ENCODE measurements around the gene ATP2B2. TPM values are rescaled to one million over a fixed set of nuclear protein-coding genes. Genes with fewer than 3 reads are reported as not detected.

The ATP2B2 gene
- total and polyA plus RNA-seq, 2 donors from 2014 or later: 0.19 to 0.22 TPM

- DNase-seq: no peak
- H3K9me3 ChIP-seq (ENCODE audit: control insufficient read depth in 2 of 3, insufficient read depth in 1 of 3, low read length in 3 of 3): no peaks in the 10 kb centered on the region
- H3K27me3 ChIP-seq (ENCODE audit: control insufficient read depth, insufficient read depth, low read length): no peaks in the 10 kb centered on the region
- no peak overlapping the region for H3K4me3 ChIP-seq (ENCODE audit: low read length in 3 of 3)
- H3K27ac ChIP-seq (ENCODE audit: low read depth in 2 of 2, low read length in 2 of 2): no peak overlapping the region
- no peak for TF ChIP-seq CTCF (IDR thresholded peaks at IDR 0.05; ENCODE audit: borderline replicate concordance, extremely low read depth, insufficient read depth)
- H3K9ac ChIP-seq (ENCODE audit: low read length in 3 of 3): no peak overlapping the region
- FAIRE-seq: no peak
- intact Hi-C loops (cut with DNase I): no loop called here
- H3K36me3 ChIP-seq (ENCODE audit: control insufficient read depth in 2 of 3, insufficient read depth in 3 of 3, low read length in 3 of 3): no peaks in the 10 kb centered on the region
- peaks cover 0 to 3% (median 0%) of the 10 kb centered on the region in 3 donors for H3K4me1 ChIP-seq (ENCODE audit: control insufficient read depth in 2 of 3, insufficient read depth in 2 of 3, low read depth in 1 of 3, low read length in 3 of 3)
These were observed 167.8 kb downstream of the ATP2B2 start for GRCh38 chr3:10337323-10338163.

DNA sequence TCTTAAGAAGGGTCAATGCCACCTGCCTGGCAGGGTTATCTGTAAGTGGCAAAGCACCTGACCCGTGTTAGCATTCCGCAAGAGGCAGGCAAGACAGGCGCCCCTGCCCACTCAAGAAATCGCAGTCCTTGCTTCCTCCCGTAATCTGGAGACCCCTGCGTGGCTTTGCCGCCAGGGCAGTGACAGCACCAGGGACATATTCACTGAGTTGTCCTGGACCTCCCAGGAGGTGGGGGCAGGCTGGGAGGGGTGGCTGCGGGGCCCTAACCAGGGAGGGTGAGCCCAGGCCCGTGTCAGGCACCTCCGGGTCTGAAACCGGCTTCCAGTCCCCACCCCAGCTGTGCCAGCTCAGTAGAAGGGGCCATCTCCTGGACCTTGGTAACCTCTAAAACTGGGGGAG, 168.6 kb downstream of the ATP2B2 start:
- DNase-seq (no peak), FAIRE-seq (no peak)
- no peak for TF ChIP-seq CTCF (IDR thresholded peaks at IDR 0.05; ENCODE audit: borderline replicate concordance, extremely low read depth, insufficient read depth)
- H3K27me3 ChIP-seq (ENCODE audit: control insufficient read depth, insufficient read depth, low read length): no peaks in the 10 kb centered on the region
- H3K36me3 ChIP-seq (ENCODE audit: control insufficient read depth in 2 of 3, insufficient read depth in 3 of 3, low read length in 3 of 3): no peaks in the 10 kb centered on the region
- H3K9ac ChIP-seq (ENCODE audit: low read length in 3 of 3): no peak overlapping the region
- H3K27ac ChIP-seq (ENCODE audit: low read depth in 2 of 2, low read length in 2 of 2): no peak overlapping the region
- peaks cover 0 to 3% (median 0%) of the 10 kb centered on the region in 3 donors for H3K4me1 ChIP-seq (ENCODE audit: control insufficient read depth in 2 of 3, insufficient read depth in 2 of 3, low read depth in 1 of 3, low read length in 3 of 3)
- H3K9me3 ChIP-seq (ENCODE audit: control insufficient read depth in 2 of 3, insufficient read depth in 1 of 3, low read length in 3 of 3): no peaks in the 10 kb centered on the region
- H3K4me3 ChIP-seq (ENCODE audit: low read length in 3 of 3): no peak overlapping the region
- intact Hi-C loops (cut with DNase I): no loop called here

DNA sequence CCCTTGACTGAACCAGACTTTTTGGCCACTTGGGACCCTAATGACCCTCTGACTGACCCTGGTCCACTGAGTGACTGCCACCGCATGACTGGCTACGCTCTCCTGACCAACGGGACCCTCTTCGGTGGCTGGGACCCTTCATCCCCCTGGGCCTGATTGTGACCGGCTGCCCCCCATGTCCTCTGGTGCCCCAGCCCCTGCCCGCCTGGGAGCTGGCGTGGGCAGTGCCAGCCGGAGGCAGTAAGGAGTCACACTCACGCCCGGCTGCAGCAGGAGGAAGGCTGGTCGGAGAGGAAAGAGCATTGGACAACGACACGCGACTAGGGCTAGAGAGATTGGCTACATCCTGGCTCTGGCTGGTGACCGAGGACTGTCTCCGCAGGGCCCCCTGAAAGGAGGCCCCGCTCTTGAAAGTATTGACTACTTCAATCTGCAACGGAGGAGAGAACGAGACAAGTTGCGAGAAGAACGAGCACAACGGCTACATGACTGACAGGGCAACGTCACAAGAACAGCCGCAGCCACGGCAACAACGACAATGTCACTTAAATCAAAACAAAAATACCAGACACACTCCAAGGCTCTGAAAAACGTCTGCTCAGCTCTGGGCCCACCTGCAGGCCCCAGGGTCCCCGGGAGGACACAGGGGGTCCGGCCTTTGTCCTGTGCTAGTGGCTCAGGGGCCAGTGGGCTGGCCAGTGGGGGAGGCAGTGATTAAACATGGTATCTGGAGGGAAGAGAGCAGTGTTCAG, 169.3 kb downstream of the ATP2B2 start:
- no peaks in the 10 kb centered on the region for H3K36me3 ChIP-seq (ENCODE audit: control insufficient read depth in 2 of 3, insufficient read depth in 3 of 3, low read length in 3 of 3)
- TF ChIP-seq CTCF (IDR thresholded peaks at IDR 0.05; ENCODE audit: borderline replicate concordance, extremely low read depth, insufficient read depth): no peak
- H3K27ac ChIP-seq (ENCODE audit: low read depth in 2 of 2, low read length in 2 of 2): no peak overlapping the region
- no peak for FAIRE-seq
- intact Hi-C loops (cut with DNase I): no loop called here
- H3K9ac ChIP-seq (ENCODE audit: low read length in 3 of 3): no peak overlapping the region
- H3K27me3 ChIP-seq (ENCODE audit: control insufficient read depth, insufficient read depth, low read length): no peaks in the 10 kb centered on the region
- H3K4me3 ChIP-seq (ENCODE audit: low read length in 3 of 3): no peak overlapping the region
- DNase-seq: no peak
- H3K9me3 ChIP-seq (ENCODE audit: control insufficient read depth in 2 of 3, insufficient read depth in 1 of 3, low read length in 3 of 3): no peaks in the 10 kb centered on the region
- H3K4me1 ChIP-seq (ENCODE audit: control insufficient read depth in 2 of 3, insufficient read depth in 2 of 3, low read depth in 1 of 3, low read length in 3 of 3): peaks cover 0 to 3% (median 0%) of the 10 kb centered on the region in 3 donors

Data from kidney (tissue), 14 donors.